K562 (cell line): Measurements from ENCODE around the gene ADARB2. TPM values are rescaled to one million over a fixed set of nuclear protein-coding genes. Genes with fewer than 3 reads are reported as not detected.

ENCODE experiments used
- ATAC-seq: fragments of 200-7000 bp; cut with Tn5 transposase; 3 replicates; pipeline ENCODE4 v1.9.1; 2020; ENCODE audit warnings: moderate library complexity
- BruUV-seq: library from RNA; stranded (reverse); fragments of 400-500 nt; replicated peaks from 2 replicates; lab custom pipeline; 2021; lab: Mats Ljungman, UMichigan
- CTCF ChIA-PET: fragments of 300-600 bp; formaldehyde crosslinking; extraction: SDS; loops from one replicate; lab custom pipeline; 2021; ENCODE audit warnings: low intra/inter-chr PET ratio; lab: Yijun Ruan, JAX
- POLR2A ChIA-PET: fragments of 300-600, 350-650 bp; sonication (Branson Sonifier 250); formaldehyde crosslinking; extraction: SDS; loops from one replicate; lab custom pipeline; 2021; ENCODE audit warnings: antibody characterized with exemption, inconsistent platforms; lab: Yijun Ruan, JAX
- DNase-seq, 4 experiments: peaks; one replicate each; pipeline versions ENCODE4 v3.0.0 to v3.0.0-alpha.2; 2011 to 2018; ENCODE audit warnings: low spot score in 3 of 4, mixed read lengths in 3 of 4; ENCODE audit errors: extremely low read depth in 1 of 4
- FAIRE-seq: peaks from 2 replicates; lab custom pipeline; 2011; peaks lifted over from hg19 to GRCh38; lab: Jason Lieb, UNC
- H2AFZ ChIP-seq: 2 replicates; pipeline ENCODE4 v1.6.0; 2011; ENCODE audit warnings: low read depth, low read length, control low read depth, inconsistent platforms
- H3K27ac ChIP-seq: fragments of 200-600 bp; 3 replicates; pipeline ENCODE4 v1.8.0; 2011; ENCODE audit warnings: low read depth, mild to moderate bottlenecking, control low read depth, inconsistent platforms, low read length, moderate library complexity, mixed read lengths; ENCODE audit errors: extremely low read depth
- H3K27me3 ChIP-seq, 2 experiments: fragments of 300-600 bp in 1 of 2; 2 replicates in 1 of 2; 3 replicates in 1 of 2; pipeline versions ENCODE4 v1.6.0 to v1.8.0; 2011; ENCODE audit warnings: inconsistent platforms in 2 of 2, low read length in 2 of 2, mild to moderate bottlenecking in 1 of 2, mixed read lengths in 1 of 2, moderate library complexity in 1 of 2; ENCODE audit not compliant: control insufficient read depth in 2 of 2, insufficient read depth in 2 of 2
- H3K36me3 ChIP-seq: fragments of 300-600 bp; 3 replicates; pipeline ENCODE4 v1.8.0; 2011; ENCODE audit warnings: mild to moderate bottlenecking, low read length, inconsistent platforms; ENCODE audit not compliant: control insufficient read depth, insufficient read depth
- H3K4me1 ChIP-seq, 2 experiments: fragments of 200-600 bp in 1 of 2; replicated peaks in 1 of 2; 2 replicates in 1 of 2; 3 replicates in 1 of 2; pipeline versions ENCODE4 v1.5.1 to v1.8.0; 2011; ENCODE audit warnings: inconsistent platforms in 2 of 2, low read length in 2 of 2, mild to moderate bottlenecking in 1 of 2, mixed read lengths in 1 of 2, moderate library complexity in 1 of 2; ENCODE audit not compliant: control insufficient read depth in 2 of 2, insufficient read depth in 2 of 2
- H3K4me2 ChIP-seq: 2 replicates; pipeline ENCODE4 v1.6.1; 2011; ENCODE audit warnings: low read length, control low read depth, inconsistent platforms, mixed read lengths; ENCODE audit not compliant: insufficient read depth
- H3K4me3 ChIP-seq: fragments of 200-600 bp; sonication (generic), shearing (Covaris generic); 2 replicates; pipeline ENCODE4 v1.5.1; 2016; ENCODE audit warnings: control low read depth, inconsistent platforms
- H3K79me2 ChIP-seq: fragments of 200-600 bp; 3 replicates; pipeline ENCODE4 v1.8.0; 2011; ENCODE audit warnings: low read length, inconsistent platforms; ENCODE audit not compliant: control insufficient read depth, insufficient read depth
- H3K9ac ChIP-seq, 2 experiments: 2 replicates each; pipeline versions ENCODE4 v1.6.0 to v1.6.1; 2011; ENCODE audit warnings: low read depth in 2 of 2, low read length in 2 of 2, control low read depth in 1 of 2, inconsistent platforms in 1 of 2, mild to moderate bottlenecking in 1 of 2, mixed read lengths in 1 of 2; ENCODE audit not compliant: insufficient read depth in 1 of 2
- H3K9me1 ChIP-seq: one replicate; pipeline ENCODE4 v1.6.0; 2011; ENCODE audit warnings: inconsistent platforms, mild to moderate bottlenecking, low read length, moderate library complexity; ENCODE audit not compliant: control insufficient read depth, insufficient read depth
- H3K9me3 ChIP-seq: replicated peaks from 2 replicates; pipeline ENCODE4 v1.5.1; 2011; ENCODE audit warnings: low read depth, low read length, inconsistent platforms; ENCODE audit not compliant: control insufficient read depth, insufficient read depth
- H4K20me1 ChIP-seq: replicated peaks from 2 replicates; pipeline ENCODE4 v1.6.1; 2011; ENCODE audit warnings: low read length, inconsistent platforms, mixed read lengths; ENCODE audit not compliant: control insufficient read depth, insufficient read depth
- ARID3A ChIP-seq: IDR thresholded peaks from 2 replicates; pipeline ENCODE4 v1.6.1; 2012; ENCODE audit warnings: low read depth, low read length, improper control_type of control experiment, borderline replicate concordance
- ARID3B ChIP-seq: fragments of 250-450 bp; sonication (Bioruptor Pico); IDR thresholded peaks from 2 replicates; pipeline ENCODE4 v1.4.0; 2020; ENCODE audit warnings: borderline replicate concordance
- JUN ChIP-seq, 2 experiments: sonication (generic) in 1 of 2; formaldehyde crosslinking in 1 of 2; IDR thresholded peaks; 2 replicates each; pipeline versions ENCODE4 v1.6.1 to v1.8.0; 2012 to 2022; ENCODE audit warnings: borderline replicate concordance in 2 of 2, mild to moderate bottlenecking in 2 of 2, improper control_type of control experiment in 1 of 2, low read depth in 1 of 2, low read length in 1 of 2, missing genetic modification reagents in 1 of 2
- KLF10 ChIP-seq: fragments of 250-450 bp; sonication (Bioruptor Pico); IDR thresholded peaks from 2 replicates; pipeline ENCODE4 v1.6.1; 2021; ENCODE audit warnings: matching md5 sums
- NFE2 ChIP-seq: IDR thresholded peaks from 2 replicates; pipeline ENCODE4 v1.6.1; 2014; ENCODE audit warnings: antibody characterized with exemption, low read depth
- ZBTB49 ChIP-seq: sonication (generic); formaldehyde crosslinking; IDR thresholded peaks from 2 replicates; pipeline ENCODE4 v1.8.0; 2022; ENCODE audit warnings: missing genetic modification reagents, mild to moderate bottlenecking, borderline replicate concordance
- ZKSCAN3 ChIP-seq: fragments of 250-450 bp; sonication (Bioruptor Pico); IDR thresholded peaks from 2 replicates; pipeline ENCODE4 v1.4.0; 2020
- WGBS: fragments of 100-300 bp; shearing (Covaris generic); methylation state at CpG from one replicate; pipeline ENCODE4 v1.1.6; 2016; ENCODE audit warnings: low coverage, mixed read lengths; ENCODE audit not compliant: insufficient coverage; ENCODE audit errors: missing lambda C conversion rate; 5-methylcytosine and 5-hydroxymethylcytosine counted together
- in situ Hi-C: fragments of 300-500 bp; cut with MboI; formaldehyde crosslinking; loops from 4 replicates; pipeline ENCODE4 v1.15.0; 2018; ENCODE audit warnings: inconsistent platforms, mixed read lengths
- intact Hi-C: fragments of 100-400 bp; cut with micrococcal nuclease; formaldehyde crosslinking; loops from 2 replicates; pipeline ENCODE4 v1.14.2; 2022
- polyA plus RNA-seq, 8 experiments: library from polyadenylated mRNA; depleted of rRNA in 4 of 8; stranded (reverse) in 5 of 8; unstranded in 3 of 8; fragments of >200 nt; fragmentation: Nextera tagmentation in 2 of 8; fragmentation: Illumina TruSeq in 1 of 8; extraction: Ambion mirVana in 2 of 8; extraction: Trizol in 1 of 8; gene quantifications; 2 replicates each; pipeline versions ENCODE4 v1.2.1 to v1.2.3, GENCODE V29; 2011 to 2014; ENCODE audit warnings: inconsistent platforms in 1 of 8, missing spikeins in 1 of 8
- total RNA-seq, 7 experiments: library from RNA; depleted of rRNA in 6 of 7; stranded (reverse); fragments of >200 nt in 6 of 7; fragmentation: Illumina TruSeq in 2 of 7; extraction: Trizol in 2 of 7; gene quantifications; 2 replicates each; pipeline versions ENCODE4 v1.2.1 to v1.2.3, GENCODE V29; 2011 to 2021; ENCODE audit warnings: low replicate concordance in 1 of 7

ADARB2 gene
- total and polyA plus RNA-seq, 9 of the 15 experiments (the other 6 are each of a cell fraction or from before 2014, with no cell fraction given): not detected

GRCh38 chr10:1172256-1172984, 564.9 kb downstream of the ADARB2 start (continued):
- TF ChIP-seq ARID3B (CRISPR knock-in tag) (no peak), ZBTB49 (CRISPR knock-in tag) (no peak)
- TF ChIP-seq, all 486 proteins: peak for 0

- H3K36me3 ChIP-seq: no peaks in the 10 kb centered on the region
- TF ChIP-seq NFE2 (no peak), ZKSCAN3 (CRISPR knock-in tag) (no peak), KLF10 (CRISPR knock-in tag) (no peak), ARID3A (no peak), JUN (IDR thresholded peaks at IDR 0.05; ENCODE audit: borderline replicate concordance, low read depth, low read length) (no peak), JUN (CRISPR knock-in tag; IDR thresholded peaks at IDR 0.05; ENCODE audit: borderline replicate concordance) (no peak)
- TF ChIP-seq, all 486 proteins: peak for 0
- Histone ChIP-seq H3K9ac (no peak overlapping the region), H3K4me2 (no peak overlapping the region), H3K27ac (no peak overlapping the region), H3K9me1 (peaks cover 6% of the 10 kb centered on the region), H4K20me1 (peaks cover 31% of the 10 kb centered on the region), H3K79me2 (no peaks in the 10 kb centered on the region), H3K27me3 (peaks cover 42 to 78% of the 10 kb centered on the region in 2 experiments), H3K4me3 (no peak overlapping the region), H3K9me3 (no peaks in the 10 kb centered on the region), H2AFZ (no peak overlapping the region), H3K4me1 (peaks cover 0 to 6% of the 10 kb centered on the region in 2 experiments; a peak in 1 of 5 replicates)
- intact Hi-C loops (no loop called here), in situ Hi-C loops (no loop called here)
- WGBS: 8% methylated on average over 9 of the region's 9 CpGs
- no peak for DNase-seq
- ChIA-PET POLR2A (interaction anchor here (1.6 to 3.5 kb wide), 3 partner anchors 8 to 11 kb away, joined by 5 to 11 read pairs (median 5); no protein-coding TSS in a partner anchor), CTCF (no interaction called here)
- FAIRE-seq: no peak
- no peak for ATAC-seq
- BruUV-seq: no TSS peak
Measured at GRCh38 chr10:1171586-1171985, 565.7 kb downstream of the ADARB2 start.
